ENCODE data around the gene IL4I1.

- TF ChIP-seq ELF1 (IDR thresholded peaks at IDR 0.05; ENCODE audit: borderline replicate concordance, low read depth) = no peak
- no peak for TF ChIP-seq EZH2 (IDR thresholded peaks at IDR 0.05)
- TF ChIP-seq CTCF (IDR thresholded peaks at IDR 0.05 in 2 of 3, conservative IDR thresholded peaks at IDR 0.05 in 1 of 3; ENCODE audit: borderline replicate concordance in 1 of 3, insufficient read depth in 1 of 3, low read depth in 2 of 3, low read length in 2 of 3) = no peak
- TF ChIP-seq POLR2A (IDR thresholded peaks at IDR 0.05; ENCODE audit: borderline replicate concordance, extremely low read depth, insufficient read depth, insufficient read length) = no peak
- no peak for TF ChIP-seq SIN3A (IDR thresholded peaks at IDR 0.05; ENCODE audit: low read depth)
Measured at GRCh38 chr19:49853852-49854377, 42.8 kb downstream of the IL4I1 start.
